Stimulated activated naive CD8-positive, alpha-beta T cell treated with anti-CD3 and anti-CD28 coated beads, Interleukin-15, amount 100 ng/mL, for 72 hours (primary cell): ENCODE data around the gene SYCP2.

Experiments used
- ATAC-seq: fragments of 150-1000 bp; cut with Tn5 transposase; 2 replicates; pipeline ENCODE4 v1.10.0; 2021; ENCODE audit warnings: mild to moderate bottlenecking, moderate library complexity
- DNase-seq, 2 donors: peaks; one replicate each; pipeline ENCODE4 v3.0.0; 2021 to 2022
- H3K27ac Mint-ChIP-seq, 2 donors: one replicate each; pipeline ENCODE4 v1.8.0; 2022; ENCODE audit warnings: mild to moderate bottlenecking in 2 of 2, mixed read lengths in 2 of 2, moderate library complexity in 2 of 2
- H3K27me3 Mint-ChIP-seq: one replicate; pipeline ENCODE4 v1.8.0; 2022; ENCODE audit warnings: mixed read lengths
- H3K4me1 Mint-ChIP-seq: one replicate; pipeline ENCODE4 v1.8.0; 2022; ENCODE audit warnings: mild to moderate bottlenecking, mixed read lengths
- H3K4me3 Mint-ChIP-seq, 2 donors: one replicate each; pipeline ENCODE4 v1.8.0; 2022; ENCODE audit warnings: mild to moderate bottlenecking in 2 of 2, mixed read lengths in 2 of 2, moderate library complexity in 1 of 2
- H3K9me3 Mint-ChIP-seq, 2 donors: one replicate each; pipeline ENCODE4 v1.8.0; 2022; ENCODE audit warnings: mixed read lengths in 2 of 2

The SYCP2 gene

GRCh38 chr20:59936409-59936808, 3.0 kb upstream of the SYCP2 start:
- Mint-ChIP-seq H3K4me3 (no peak overlapping the region), H3K27me3 (no peaks in the 10 kb centered on the region), H3K4me1 (peaks cover 33% of the 10 kb centered on the region), H3K27ac (no peak overlapping the region), H3K9me3 (no peaks in the 10 kb centered on the region)
- ATAC-seq (no peak), DNase-seq (no peak)

- no peak for DNase-seq
- Mint-ChIP-seq H3K27ac (no peak overlapping the region), H3K4me3 (no peak overlapping the region)
Observed at GRCh38 chr20:59935457-59936185, 2.2 kb upstream of the SYCP2 start.

GRCh38 chr20:59933849-59934585, 580 bp upstream of the SYCP2 start:
- H3K4me1 Mint-ChIP-seq: peaks cover 20% of the 10 kb centered on the region
- ATAC-seq (peak; percentile 83), DNase-seq (peak; percentile 83 to 85)
- no peaks in the 10 kb centered on the region for H3K9me3 Mint-ChIP-seq
- H3K27me3 Mint-ChIP-seq: no peaks in the 10 kb centered on the region
- peak overlapping the region; percentile 84 for H3K4me3 Mint-ChIP-seq
- H3K27ac Mint-ChIP-seq: no peak overlapping the region

More at GRCh38 chr20:59935457-59936185, 2.2 kb upstream of the SYCP2 start:
- no peaks in the 10 kb centered on the region for H3K9me3 Mint-ChIP-seq
- no peak for ATAC-seq
- no peaks in the 10 kb centered on the region for H3K27me3 Mint-ChIP-seq
- peaks cover 26% of the 10 kb centered on the region for H3K4me1 Mint-ChIP-seq

GRCh38 chr20:59932616-59933295, 681 bp downstream of the SYCP2 start:
- ATAC-seq (peak; percentile 13), DNase-seq (no peak)
- Mint-ChIP-seq H3K9me3 (no peaks in the 10 kb centered on the region), H3K4me3 (peak overlapping the region; percentile 39 to 84), H3K27me3 (no peaks in the 10 kb centered on the region), H3K4me1 (peaks cover 7% of the 10 kb centered on the region), H3K27ac (no peak overlapping the region)

- no peak for ATAC-seq
- Mint-ChIP-seq H3K27me3 (no peaks in the 10 kb centered on the region), H3K9me3 (no peaks in the 10 kb centered on the region), H3K4me3 (peak overlapping the region; percentile 25 to 72), H3K4me1 (peaks cover 7% of the 10 kb centered on the region), H3K27ac (peak overlapping the region; percentile 13 to 50)
- no peak for DNase-seq
Observed at GRCh38 chr20:59931511-59932312, 1.7 kb downstream of the SYCP2 start.

- Mint-ChIP-seq H3K4me3 (no peak overlapping the region), H3K27ac (no peak overlapping the region), H3K27me3 (no peaks in the 10 kb centered on the region), H3K9me3 (no peaks in the 10 kb centered on the region), H3K4me1 (no peaks in the 10 kb centered on the region)
- ATAC-seq: no peak
- no peak for DNase-seq
Observed at GRCh38 chr20:59925899-59926298, 7.5 kb downstream of the SYCP2 start.

GRCh38 chr20:59925359-59925758, 8.1 kb downstream of the SYCP2 start:
- no peak for DNase-seq
- Mint-ChIP-seq H3K4me3 (no peak overlapping the region), H3K27ac (no peak overlapping the region), H3K27me3 (no peaks in the 10 kb centered on the region), H3K9me3 (no peaks in the 10 kb centered on the region), H3K4me1 (no peaks in the 10 kb centered on the region)
- no peak for ATAC-seq

- Mint-ChIP-seq H3K27ac (no peak overlapping the region), H3K9me3 (no peaks in the 10 kb centered on the region), H3K4me1 (no peaks in the 10 kb centered on the region), H3K4me3 (no peak overlapping the region), H3K27me3 (no peaks in the 10 kb centered on the region)
- no peak for DNase-seq
- no peak for ATAC-seq
Observed at GRCh38 chr20:59923514-59923913, 9.9 kb downstream of the SYCP2 start.

- H3K4me1 Mint-ChIP-seq: no peaks in the 10 kb centered on the region
- H3K27me3 Mint-ChIP-seq: no peaks in the 10 kb centered on the region
- H3K9me3 Mint-ChIP-seq: no peaks in the 10 kb centered on the region
- H3K27ac Mint-ChIP-seq: no peak overlapping the region
- ATAC-seq (no peak), DNase-seq (no peak)
- H3K4me3 Mint-ChIP-seq: no peak overlapping the region
Observed at GRCh38 chr20:59920944-59921343, 12.5 kb downstream of the SYCP2 start.

- no peaks in the 10 kb centered on the region for H3K4me1 Mint-ChIP-seq
- ATAC-seq: no peak
- no peaks in the 10 kb centered on the region for H3K9me3 Mint-ChIP-seq
Observed at GRCh38 chr20:59912609-59913008, 20.8 kb downstream of the SYCP2 start.

GRCh38 chr20:59911041-59911440, 22.4 kb downstream of the SYCP2 start:
- Mint-ChIP-seq H3K27me3 (no peaks in the 10 kb centered on the region), H3K27ac (no peak overlapping the region), H3K4me1 (no peaks in the 10 kb centered on the region), H3K4me3 (no peak overlapping the region), H3K9me3 (no peaks in the 10 kb centered on the region)
- no peak for ATAC-seq
- DNase-seq: no peak

More at GRCh38 chr20:59912609-59913008, 20.8 kb downstream of the SYCP2 start:
- H3K27me3 Mint-ChIP-seq: no peaks in the 10 kb centered on the region
- DNase-seq: no peak
- H3K27ac Mint-ChIP-seq: peak overlapping the region in 1 of 2 donors; percentile 54
- H3K4me3 Mint-ChIP-seq: no peak overlapping the region

GRCh38 chr20:59908855-59909254, 24.6 kb downstream of the SYCP2 start:
- ATAC-seq (no peak), DNase-seq (no peak)
- H3K4me1 Mint-ChIP-seq: no peaks in the 10 kb centered on the region

GRCh38 chr20:59903621-59904020, 29.8 kb downstream of the SYCP2 start:
- H3K4me3 Mint-ChIP-seq: no peak overlapping the region
- H3K9me3 Mint-ChIP-seq: no peaks in the 10 kb centered on the region
- DNase-seq (no peak), ATAC-seq (no peak)
- H3K27me3 Mint-ChIP-seq: no peaks in the 10 kb centered on the region
- H3K27ac Mint-ChIP-seq: no peak overlapping the region
- H3K4me1 Mint-ChIP-seq: no peaks in the 10 kb centered on the region

More at GRCh38 chr20:59908855-59909254, 24.6 kb downstream of the SYCP2 start:
- Mint-ChIP-seq H3K4me3 (no peak overlapping the region), H3K27me3 (no peaks in the 10 kb centered on the region), H3K27ac (no peak overlapping the region), H3K9me3 (no peaks in the 10 kb centered on the region)

GRCh38 chr20:59902470-59902869, 31.0 kb downstream of the SYCP2 start:
- peak overlapping the region in 1 of 2 donors; percentile 47 for H3K27ac Mint-ChIP-seq
- no peaks in the 10 kb centered on the region for H3K27me3 Mint-ChIP-seq
- no peak overlapping the region for H3K4me3 Mint-ChIP-seq
- DNase-seq: no peak
- H3K9me3 Mint-ChIP-seq: no peaks in the 10 kb centered on the region
- no peaks in the 10 kb centered on the region for H3K4me1 Mint-ChIP-seq
- no peak for ATAC-seq

GRCh38 chr20:59895908-59896307, 37.5 kb downstream of the SYCP2 start:
- H3K9me3 Mint-ChIP-seq: no peaks in the 10 kb centered on the region
- no peaks in the 10 kb centered on the region for H3K4me1 Mint-ChIP-seq
- no peak overlapping the region for H3K27ac Mint-ChIP-seq
- H3K4me3 Mint-ChIP-seq: no peak overlapping the region
- H3K27me3 Mint-ChIP-seq: no peaks in the 10 kb centered on the region
- ATAC-seq: no peak
- DNase-seq: no peak
